HG03571 (cell line): ENCODE results near the gene CCDC61.

Experiments
- ATAC-seq: cut with Tn5 transposase; IDR thresholded peaks from one replicate; pipeline ENCODE4 v1.9.1; 2021; ENCODE audit not compliant: unreplicated experiment

CCDC61 gene

DNA sequence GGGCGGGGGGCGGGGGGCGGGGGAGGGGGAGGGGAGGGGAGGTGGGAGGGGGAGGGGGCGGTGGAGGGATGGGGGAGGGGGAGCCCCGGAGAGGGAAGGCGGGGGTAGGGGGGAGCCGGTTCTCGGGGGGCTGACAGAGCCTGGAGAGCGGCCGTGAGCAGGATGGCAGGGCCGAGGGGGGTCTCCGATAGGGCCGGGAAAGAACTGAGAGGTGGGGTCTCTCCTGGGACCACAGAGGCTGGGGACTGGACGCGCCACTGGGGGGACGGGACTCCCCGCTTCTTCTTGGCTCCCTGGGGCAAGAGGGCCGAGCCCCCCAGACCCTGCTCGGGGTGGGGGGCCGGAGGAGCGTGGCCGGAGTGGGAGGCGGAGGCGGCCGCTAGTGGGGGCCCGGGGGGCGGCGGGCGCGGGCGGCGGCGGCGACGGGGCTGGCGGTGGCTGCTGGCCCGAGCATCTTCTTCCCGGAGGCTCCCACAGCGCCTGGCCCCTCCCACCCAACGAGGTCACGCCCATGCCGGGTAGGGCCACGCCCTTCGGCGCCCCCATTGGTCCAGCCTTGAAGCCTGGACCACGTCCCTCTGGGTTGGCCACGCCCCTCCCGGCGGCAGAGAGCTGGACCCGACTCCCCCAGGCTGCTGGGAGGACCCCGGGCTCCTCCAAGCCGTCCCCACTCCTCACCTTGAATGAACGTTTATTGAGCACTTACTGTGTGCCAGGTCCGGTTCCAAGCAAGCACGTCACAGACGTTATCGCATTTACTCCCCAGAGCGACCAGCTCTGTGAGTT is 21.5 kb upstream of the CCDC61 start, which contains the start of gene NOVA2:
TSS of gene NOVA2 (minus strand) at position 313 of the 786 bp plus-strand sequence. CDS start 514 bp downstream, outside the sequence.
- ATAC-seq, result no peak

DNA sequence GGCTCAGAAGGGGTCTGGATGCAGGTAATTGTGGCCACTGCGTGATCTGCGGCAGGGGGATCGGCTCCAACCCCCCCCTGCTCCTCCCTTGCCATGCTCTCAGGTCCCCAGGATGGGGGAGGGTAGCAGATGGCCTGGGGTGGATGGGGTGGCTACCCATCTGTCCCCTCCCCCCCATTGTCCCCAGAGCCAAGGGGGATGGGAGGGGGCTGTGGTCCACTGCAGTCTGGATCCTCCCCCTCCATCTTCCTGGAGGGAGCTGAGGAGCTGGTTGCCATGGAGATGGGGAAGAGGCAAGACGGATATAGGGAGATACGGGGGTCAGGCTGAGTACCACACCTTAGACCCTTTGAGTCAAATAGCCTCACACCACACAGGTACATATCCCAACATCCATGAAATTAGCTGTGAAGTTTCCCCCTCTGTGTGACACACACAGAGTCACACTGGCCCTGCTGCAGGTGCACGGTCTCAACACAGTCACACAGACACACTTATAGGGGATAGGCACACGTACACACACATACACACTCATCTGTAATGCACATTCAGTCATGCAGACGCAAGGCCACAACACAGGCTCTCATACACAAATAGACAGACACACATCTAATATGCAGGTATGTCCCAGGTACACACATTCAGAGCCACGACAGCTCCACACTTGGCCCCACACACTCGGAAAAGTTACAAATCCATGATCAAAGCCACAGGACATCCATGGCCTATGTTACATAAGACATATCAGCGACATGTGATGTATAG is 19.8 kb upstream of the CCDC61 start:
- ATAC-seq, result no peak

DNA sequence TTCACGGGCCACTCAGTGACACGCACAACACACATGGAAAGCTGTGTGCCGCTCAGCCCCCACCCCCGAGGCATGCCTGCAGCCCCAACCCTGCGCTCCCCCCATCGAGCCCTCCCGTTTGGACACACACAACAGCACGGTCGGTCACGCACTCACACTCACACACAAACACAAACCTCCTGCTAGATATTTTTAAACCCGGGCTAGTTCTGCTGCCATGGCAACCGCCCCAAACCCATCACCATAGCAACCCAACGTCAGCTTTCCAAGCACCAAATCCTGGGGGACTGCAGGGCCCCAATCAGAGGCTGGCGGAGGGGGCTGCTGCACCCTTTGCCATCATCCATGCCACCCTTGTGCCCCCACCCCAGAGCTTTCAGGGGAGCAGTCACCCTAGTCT is 19.1 kb upstream of the CCDC61 start:
- ATAC-seq, result no peak

GRCh38 chr19:45978156-45978555 is 17.1 kb upstream of the CCDC61 start:
- ATAC-seq, result no peak

GRCh38 chr19:45981350-45981749 is 13.9 kb upstream of the CCDC61 start:
- ATAC-seq, result no peak

GRCh38 chr19:45985321-45985720 is 9.9 kb upstream of the CCDC61 start:
- no peak for ATAC-seq

DNA sequence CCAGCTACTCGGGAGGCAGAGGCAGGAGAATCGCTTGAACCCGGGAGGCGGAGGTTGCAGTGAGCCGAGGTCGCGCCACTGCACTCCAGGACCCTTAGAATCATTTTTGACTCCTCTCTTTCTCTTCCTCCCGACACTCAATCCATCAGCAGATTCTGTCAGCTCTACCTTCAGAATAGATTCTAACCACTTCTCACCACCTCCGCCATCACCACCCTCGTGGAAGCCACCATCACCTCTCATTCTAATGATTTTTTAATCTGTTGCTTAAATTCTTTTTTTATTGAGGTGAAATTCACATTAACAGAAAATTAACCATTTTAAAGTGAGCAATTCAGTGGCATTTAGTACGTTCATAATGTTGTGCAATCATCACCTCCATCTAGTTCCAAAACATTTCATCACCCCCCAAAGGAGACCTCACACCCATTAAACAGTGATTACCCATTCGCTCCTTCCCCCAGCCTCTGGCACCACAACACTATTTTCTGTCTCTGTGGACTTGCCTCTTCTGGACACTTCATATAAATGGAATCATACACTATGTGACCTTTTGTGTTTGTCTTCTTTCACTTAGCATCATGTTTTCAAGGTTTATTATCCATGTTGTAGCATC is 5.0 kb upstream of the CCDC61 start:
- no peak for ATAC-seq

DNA sequence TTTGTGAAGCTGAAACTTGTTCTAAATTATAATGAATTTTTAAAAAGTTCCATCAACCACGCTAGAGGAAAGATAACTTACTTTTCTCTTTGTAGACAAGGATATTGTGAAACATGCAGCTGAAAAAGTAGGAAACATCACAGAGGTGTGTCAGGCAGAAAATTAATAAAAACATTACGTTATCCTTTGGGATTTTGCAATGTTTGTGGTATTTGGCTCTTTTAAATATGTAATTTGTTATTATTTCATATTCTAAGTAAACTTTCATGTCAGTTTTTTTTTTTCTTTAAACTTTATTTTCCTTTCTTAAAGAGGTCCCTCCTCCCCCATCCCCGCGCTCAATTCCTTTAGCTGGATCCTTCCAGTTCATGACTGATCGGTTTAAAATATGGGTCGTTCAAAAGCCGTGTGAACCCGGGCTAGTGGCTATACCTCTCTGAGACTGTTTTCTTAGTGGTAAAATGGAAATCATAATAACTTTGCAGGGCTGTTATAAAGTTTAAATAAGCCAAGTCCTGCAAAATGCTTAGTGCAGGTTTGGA is 740 bp upstream of the CCDC61 start:
- ATAC-seq, result peak; percentile 8

GRCh38 chr19:45995715-45996385 is 583 bp downstream of the CCDC61 start:
- ATAC-seq, result no peak

DNA sequence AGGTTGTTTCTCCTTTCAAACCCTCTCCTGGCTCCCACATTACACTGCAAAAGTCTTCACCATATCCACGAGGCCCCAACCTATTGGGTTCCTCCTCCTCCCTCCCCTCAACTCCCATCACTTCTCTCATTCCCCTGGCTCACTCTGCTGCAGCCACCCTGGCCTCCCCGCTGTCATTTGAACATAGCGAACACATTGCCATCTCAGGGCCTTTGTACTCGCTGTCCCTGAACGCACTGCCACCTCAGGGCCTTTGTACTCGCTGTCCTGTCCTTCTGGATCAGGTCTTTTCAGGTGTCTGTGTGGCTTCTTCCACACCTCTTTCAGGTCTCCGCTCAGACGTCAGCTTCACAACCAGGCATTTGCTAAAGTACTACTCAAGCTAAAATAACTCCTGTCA is 1.7 kb downstream of the CCDC61 start:
- ATAC-seq, result no peak

- ATAC-seq, result no peak
Observed at GRCh38 chr19:45998834-45999233, 3.6 kb downstream of the CCDC61 start.

GRCh38 chr19:45999653-46000121 is 4.4 kb downstream of the CCDC61 start:
- ATAC-seq, result no peak

- ATAC-seq, result no peak
Observed at GRCh38 chr19:46000491-46001246, 5.4 kb downstream of the CCDC61 start.

DNA sequence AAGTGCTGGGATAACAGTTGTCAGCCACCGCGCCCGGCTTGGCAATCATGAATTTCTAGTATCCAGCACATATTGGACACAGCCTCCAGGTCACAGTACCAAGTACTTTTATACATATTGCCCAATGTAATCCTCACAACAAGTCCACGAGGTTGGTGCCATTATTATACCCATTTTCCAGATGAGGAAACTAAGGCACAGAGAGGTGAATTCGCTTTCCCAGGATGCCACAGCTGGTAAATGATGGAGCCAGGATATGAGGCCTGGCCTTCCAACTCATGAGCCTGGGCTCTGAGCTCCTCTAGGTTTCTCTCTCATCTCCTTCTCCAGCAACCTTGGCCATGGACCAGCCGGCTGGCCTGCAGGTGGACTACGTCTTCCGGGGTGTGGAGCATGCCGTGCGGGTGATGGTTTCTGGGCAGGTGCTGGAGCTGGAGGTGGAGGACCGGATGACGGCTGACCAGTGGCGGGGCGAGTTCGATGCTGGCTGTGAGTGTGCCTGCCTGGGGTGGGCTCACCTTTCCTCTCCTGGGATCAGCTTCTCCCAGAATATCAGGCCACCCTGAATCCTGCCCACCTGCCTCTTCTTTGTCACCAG is 7.5 kb downstream of the CCDC61 start:
- ATAC-seq, result no peak

- ATAC-seq, result no peak
Observed at GRCh38 chr19:46006411-46006810, 11.1 kb downstream of the CCDC61 start.

- no peak for ATAC-seq
Observed at GRCh38 chr19:46009530-46010510, 14.6 kb downstream of the CCDC61 start.

GRCh38 chr19:46014534-46014933 is 19.3 kb downstream of the CCDC61 start:
- no peak for ATAC-seq

GRCh38 chr19:46014941-46015686 is 19.8 kb downstream of the CCDC61 start:
- no peak for ATAC-seq
